GM12878 (cell line): ENCODE measurements around the gene WWC2. TPM values are rescaled to one million over a fixed set of nuclear protein-coding genes. Genes with fewer than 3 reads are reported as not detected.

ENCODE experiments used
- ATAC-seq: fragments of 200-7000 bp; cut with Tn5 transposase; 3 replicates; pipeline ENCODE4 v1.9.1; 2020; ENCODE audit warnings: mild to moderate bottlenecking, moderate library complexity
- BruUV-seq: library from RNA; stranded (reverse); fragments of 400-500 nt; replicated peaks from 2 replicates; lab custom pipeline; 2021; lab: Mats Ljungman, UMichigan
- CTCF ChIA-PET: fragments of 300-600 bp; sonication (Branson Sonifier 250); formaldehyde crosslinking; extraction: SDS; loops from one replicate; lab custom pipeline; 2021; ENCODE audit warnings: inconsistent platforms; lab: Yijun Ruan, JAX
- POLR2A ChIA-PET: fragments of 350-600 bp; formaldehyde crosslinking; extraction: SDS; loops from one replicate; lab custom pipeline; 2021; ENCODE audit warnings: inconsistent platforms; lab: Charles Lee
- RAD21 ChIA-PET: fragments of 300-600 bp; sonication (Branson Sonifier 250); formaldehyde crosslinking; loops from one replicate; lab custom pipeline; 2023; ENCODE audit warnings: antibody characterized with exemption; ENCODE audit not compliant: unreplicated experiment; lab: Charles Lee
- SMC1A ChIA-PET: fragments of 300-600 bp; sonication (Branson Sonifier 250); formaldehyde crosslinking; loops from one replicate; lab custom pipeline; 2023; ENCODE audit not compliant: unreplicated experiment, uncharacterized antibody; lab: Charles Lee
- DNase-seq: peaks from one replicate; pipeline ENCODE4 v3.0.0-alpha.2; 2011; ENCODE audit warnings: low read depth, low spot score
- FAIRE-seq: peaks from 3 replicates; lab custom pipeline; 2011; peaks lifted over from hg19 to GRCh38; lab: Jason Lieb, UNC
- H2AFZ ChIP-seq: 2 replicates; pipeline ENCODE4 v1.6.0; 2011; ENCODE audit warnings: low read depth, low read length, control low read depth; ENCODE audit not compliant: control insufficient read depth
- H3K27ac ChIP-seq: 2 replicates; pipeline ENCODE4 v1.5.1; 2011; ENCODE audit warnings: control low read depth; ENCODE audit not compliant: control insufficient read depth, insufficient read depth
- H3K27me3 ChIP-seq, 2 experiments: replicated peaks in 1 of 2; 2 replicates each; pipeline versions ENCODE4 v1.6.0 to v1.6.1; 2011; ENCODE audit warnings: low read length in 1 of 2; ENCODE audit not compliant: control insufficient read depth in 2 of 2, insufficient read depth in 2 of 2
- H3K36me3 ChIP-seq, 2 experiments: 2 replicates each; pipeline ENCODE4 v1.5.1; 2011; ENCODE audit warnings: low read length in 1 of 2; ENCODE audit not compliant: control insufficient read depth in 2 of 2, insufficient read depth in 2 of 2
- H3K4me1 ChIP-seq: 2 replicates; pipeline ENCODE4 v1.6.1; 2011; ENCODE audit warnings: mild to moderate bottlenecking, low read length, moderate library complexity, mixed read lengths; ENCODE audit not compliant: control insufficient read depth, insufficient read depth
- H3K4me2 ChIP-seq: 2 replicates; pipeline ENCODE4 v1.6.0; 2011; ENCODE audit warnings: control low read depth; ENCODE audit not compliant: control insufficient read depth, insufficient read depth
- H3K4me3 ChIP-seq: fragments of 200-600 bp; sonication (generic); 2 replicates; pipeline ENCODE4 v1.5.1; 2016
- H3K79me2 ChIP-seq: 2 replicates; pipeline ENCODE4 v1.6.0; 2011; ENCODE audit warnings: low read length; ENCODE audit not compliant: control insufficient read depth, insufficient read depth
- H3K9ac ChIP-seq: 2 replicates; pipeline ENCODE4 v1.8.0; 2011; ENCODE audit warnings: low read length, control low read depth, mixed read lengths; ENCODE audit not compliant: control insufficient read depth, insufficient read depth
- H3K9me3 ChIP-seq: replicated peaks from 3 replicates; pipeline ENCODE4 v1.5.1; 2011; ENCODE audit warnings: mild to moderate bottlenecking, low read length; ENCODE audit not compliant: control insufficient read depth, insufficient read depth
- H4K20me1 ChIP-seq: 2 replicates; pipeline ENCODE4 v1.6.0; 2011; ENCODE audit not compliant: control insufficient read depth, insufficient read depth
- BRCA1 ChIP-seq: IDR thresholded peaks from 2 replicates; pipeline ENCODE4 v1.6.1; 2011; ENCODE audit warnings: low read depth, low read length, improper control_type of control experiment
- CHD1 ChIP-seq: IDR thresholded peaks from 2 replicates; pipeline ENCODE4 v1.6.1; 2012; ENCODE audit warnings: low read depth, low read length, improper control_type of control experiment
- NKRF ChIP-seq: fragments of 450-650 bp; conservative IDR thresholded peaks from 2 replicates; pipeline ENCODE4 v1.6.1; 2017; ENCODE audit warnings: mild to moderate bottlenecking, moderate library complexity
- RELA ChIP-seq: fragments of 450-650 bp; IDR thresholded peaks from 2 replicates; pipeline ENCODE4 v1.8.0; 2014; ENCODE audit warnings: borderline replicate concordance; ENCODE audit not compliant: partially characterized antibody
- RUNX3 ChIP-seq: IDR thresholded peaks from 2 replicates; pipeline ENCODE4 v1.6.1; 2012; ENCODE audit warnings: low read length, inconsistent platforms
- TAF1 ChIP-seq: IDR thresholded peaks from 2 replicates; pipeline ENCODE4 v1.6.1; 2011; ENCODE audit warnings: mild to moderate bottlenecking, low read depth, low read length, borderline replicate concordance
- ZNF217 ChIP-seq: fragments of 450-650 bp; IDR thresholded peaks from 2 replicates; pipeline ENCODE4 v1.6.1; 2017; ENCODE audit warnings: antibody characterized with exemption, mild to moderate bottlenecking
- ZNF687 ChIP-seq: fragments of 450-650 bp; IDR thresholded peaks from 2 replicates; pipeline ENCODE4 v1.6.1; 2017; ENCODE audit warnings: mild to moderate bottlenecking, moderate library complexity
- WGBS: methylation state at CpG from one replicate; pipeline ENCODE4 v1.1.6; 2016; ENCODE audit warnings: low lambda C conversion rate; ENCODE audit not compliant: insufficient replicate concordance, insufficient coverage; ENCODE audit errors: missing lambda C conversion rate; 5-methylcytosine and 5-hydroxymethylcytosine counted together
- in situ Hi-C: fragments of 300-500 bp; cut with MboI; formaldehyde crosslinking; loops from 9 replicates; pipeline ENCODE4 v1.14.3; 2018; ENCODE audit warnings: mixed read lengths
- intact Hi-C: fragments of 100-400 bp; cut with micrococcal nuclease; formaldehyde crosslinking; loops from one replicate; pipeline ENCODE4 v1.14.2; 2022; ENCODE audit not compliant: unreplicated experiment
- polyA plus RNA-seq, 11 experiments: library from polyadenylated mRNA; depleted of rRNA in 4 of 11; unstranded in 6 of 11; stranded (reverse) in 5 of 11; fragments of >200 nt; fragmentation: Nextera tagmentation in 4 of 11; fragmentation: Illumina TruSeq in 1 of 11; extraction: Ambion mirVana in 4 of 11; extraction: Trizol in 1 of 11; gene quantifications; 1 replicate in 1 of 11; 2 replicates in 10 of 11; pipeline versions ENCODE4 v1.2.1 to v1.2.3, GENCODE V29; 2011 to 2016; ENCODE audit warnings: inconsistent platforms in 2 of 11, missing spikeins in 2 of 11, low read depth in 1 of 11
- total RNA-seq, 4 experiments: library from RNA; depleted of rRNA in 3 of 4; stranded (reverse); fragments of >200 nt in 3 of 4; fragmentation: Illumina TruSeq in 1 of 4; extraction: Trizol in 1 of 4; gene quantifications; 2 replicates each; pipeline versions ENCODE4 v1.2.1 to v1.2.3, GENCODE V29; 2013 to 2021

The WWC2 gene
- total and polyA plus RNA-seq, 10 of the 15 experiments (the other 5 are each of a cell fraction or from before 2014, with no cell fraction given) = 0.02 to 0.72 (median 0.06) TPM; not detected in 3

GRCh38 chr4:183173580-183174526, 74.8 kb downstream of the WWC2 start:
- no peak overlapping the region for H3K4me2 ChIP-seq
- no peak for DNase-seq
- ChIA-PET CTCF (no interaction called here), RAD21 (no interaction called here), POLR2A (no interaction called here), SMC1A (no interaction called here)
- no peaks in the 10 kb centered on the region for H3K27me3 ChIP-seq
- no TSS peak for BruUV-seq
- H3K9me3 ChIP-seq = no peaks in the 10 kb centered on the region
- H3K4me1 ChIP-seq = no peaks in the 10 kb centered on the region
- 16% methylated on average over 13 of the region's 13 CpGs for WGBS
- no peak overlapping the region for H3K4me3 ChIP-seq
- no peaks in the 10 kb centered on the region for H3K79me2 ChIP-seq
- no peak for TF ChIP-seq RUNX3
- TF ChIP-seq NKRF = no peak
- TF ChIP-seq ZNF217 = no peak
- no peak for TF ChIP-seq CHD1
- TF ChIP-seq ZNF687 = no peak
- no peak for TF ChIP-seq RELA
- no peak for TF ChIP-seq BRCA1
- TF ChIP-seq TAF1 = no peak
- H4K20me1 ChIP-seq = no peaks in the 10 kb centered on the region
- no peak overlapping the region for H2AFZ ChIP-seq
- no peak overlapping the region for H3K9ac ChIP-seq
- in situ Hi-C loops (no loop called here), intact Hi-C loops (no loop called here)
- H3K27ac ChIP-seq = no peak overlapping the region
- no peak for FAIRE-seq
- ATAC-seq = no peak
- H3K36me3 ChIP-seq = no peaks in the 10 kb centered on the region
